KOPT-K1 (cell line): ENCODE results near the gene MVB12B.

Experiments
- H3K27ac ChIP-seq: fragments of 200-600 bp; sonication (generic); 2 replicates; pipeline ENCODE4 v1.5.1; 2016; ENCODE audit warnings: antibody characterized with exemption, mild to moderate bottlenecking, low read depth, low read length; ENCODE audit not compliant: poor library complexity, severe bottlenecking
- H3K36me3 ChIP-seq: fragments of 200-600 bp; sonication (generic); 2 replicates; pipeline ENCODE4 v1.5.1; 2017; ENCODE audit warnings: antibody characterized with exemption, mild to moderate bottlenecking, low read length, moderate library complexity; ENCODE audit not compliant: insufficient read depth
- H3K9me3 ChIP-seq: fragments of 200-600 bp; sonication (generic); 2 replicates; pipeline ENCODE4 v1.5.1; 2017; ENCODE audit warnings: antibody characterized with exemption, low read length, mild to moderate bottlenecking; ENCODE audit not compliant: insufficient read depth, poor library complexity, severe bottlenecking

MVB12B gene

GRCh38 chr9:126503333-126504085 lies 176.9 kb downstream of the MVB12B start:
- H3K27ac ChIP-seq, result no peak overlapping the region
- no peaks in the 10 kb centered on the region for H3K36me3 ChIP-seq
- peaks cover 8% of the 10 kb centered on the region for H3K9me3 ChIP-seq

GRCh38 chr9:126504086-126504976 lies 177.7 kb downstream of the MVB12B start:
- no peaks in the 10 kb centered on the region for H3K36me3 ChIP-seq
- H3K9me3 ChIP-seq, result peaks cover 8% of the 10 kb centered on the region
- no peak overlapping the region for H3K27ac ChIP-seq

GRCh38 chr9:126504977-126505455 lies 178.4 kb downstream of the MVB12B start:
- Histone ChIP-seq H3K36me3 (no peaks in the 10 kb centered on the region), H3K27ac (no peak overlapping the region), H3K9me3 (peaks cover 8% of the 10 kb centered on the region)

GRCh38 chr9:126505697-126506346 lies 179.2 kb downstream of the MVB12B start:
- H3K27ac ChIP-seq, result no peak overlapping the region
- no peaks in the 10 kb centered on the region for H3K36me3 ChIP-seq
- H3K9me3 ChIP-seq, result peaks cover 6% of the 10 kb centered on the region

- H3K9me3 ChIP-seq, result no peaks in the 10 kb centered on the region
- H3K27ac ChIP-seq, result no peak overlapping the region
- no peaks in the 10 kb centered on the region for H3K36me3 ChIP-seq
Observed at GRCh38 chr9:126506361-126507317, 180.0 kb downstream of the MVB12B start.

GRCh38 chr9:126507318-126508109 lies 180.9 kb downstream of the MVB12B start:
- no peaks in the 10 kb centered on the region for H3K36me3 ChIP-seq
- H3K9me3 ChIP-seq, result no peaks in the 10 kb centered on the region
- H3K27ac ChIP-seq, result no peak overlapping the region

GRCh38 chr9:126508171-126508591 lies 181.6 kb downstream of the MVB12B start:
- Histone ChIP-seq H3K27ac (no peak overlapping the region), H3K36me3 (no peaks in the 10 kb centered on the region), H3K9me3 (no peaks in the 10 kb centered on the region)

GRCh38 chr9:126508928-126509327 lies 182.3 kb downstream of the MVB12B start:
- no peaks in the 10 kb centered on the region for H3K36me3 ChIP-seq
- H3K27ac ChIP-seq, result no peak overlapping the region
- no peaks in the 10 kb centered on the region for H3K9me3 ChIP-seq

GRCh38 chr9:126509718-126510117 lies 183.1 kb downstream of the MVB12B start:
- Histone ChIP-seq H3K9me3 (no peaks in the 10 kb centered on the region), H3K36me3 (no peaks in the 10 kb centered on the region), H3K27ac (no peak overlapping the region)

GRCh38 chr9:126510564-126510963 lies 183.9 kb downstream of the MVB12B start:
- Histone ChIP-seq H3K27ac (no peak overlapping the region), H3K9me3 (no peaks in the 10 kb centered on the region), H3K36me3 (no peaks in the 10 kb centered on the region)

- H3K27ac ChIP-seq, result no peak overlapping the region
- no peaks in the 10 kb centered on the region for H3K36me3 ChIP-seq
- no peaks in the 10 kb centered on the region for H3K9me3 ChIP-seq
Observed at GRCh38 chr9:126511411-126511810, 184.8 kb downstream of the MVB12B start.

GRCh38 chr9:126513159-126514036 lies 186.8 kb downstream of the MVB12B start:
- Histone ChIP-seq H3K27ac (no peak overlapping the region), H3K36me3 (no peaks in the 10 kb centered on the region), H3K9me3 (no peaks in the 10 kb centered on the region)
